ENCODE results near the gene LAMC3. TPM values are rescaled to one million over a fixed set of nuclear protein-coding genes. Genes with fewer than 3 reads are reported as not detected.

Gene LAMC3
- total RNA-seq, 1 experiment from 2014 or later, result not detected

Small RNA genes lying within 50 kb of the gene (small RNA-seq; reads per million reads assigned to genes)
- gene RF00322 (not detected), gene RNU6-881P (not detected)

Other genes with a start within 250 kb of the LAMC3 start
- 9.9 and 21.5 TPM in 2 replicates for gene ABL1, start 173.9 kb upstream of the LAMC3 start, total RNA-seq (2014; rRNA removed; shearing (Covaris generic); ENCODE audit: low replicate concordance)
- gene QRFP, start 112.4 kb upstream of the LAMC3 start, total RNA-seq (2014; rRNA removed; shearing (Covaris generic); ENCODE audit: low replicate concordance), result not detected in 2 replicates
- gene FIBCD1, start 69.9 kb upstream of the LAMC3 start, total RNA-seq (2014; rRNA removed; shearing (Covaris generic); ENCODE audit: low replicate concordance), result not detected in 2 replicates
- not detected in 2 replicates for gene AIF1L, start 87.4 kb downstream of the LAMC3 start, total RNA-seq (2014; rRNA removed; shearing (Covaris generic); ENCODE audit: low replicate concordance)
- 19.3 and 41.9 TPM in 2 replicates for gene NUP214, start 116.4 kb downstream of the LAMC3 start, total RNA-seq (2014; rRNA removed; shearing (Covaris generic); ENCODE audit: low replicate concordance)

Measured in Karpas-422 (cell line).